Stimulated activated naive CD8-positive, alpha-beta T cell treated with anti-CD3 and anti-CD28 coated beads, Interleukin-15, amount 100 ng/mL, for 72 hours (primary cell): ENCODE data around the gene TRAPPC2L.

Source experiments
- ATAC-seq: fragments of 150-1000 bp; cut with Tn5 transposase; 2 replicates; pipeline ENCODE4 v1.10.0; 2021; ENCODE audit warnings: mild to moderate bottlenecking, moderate library complexity
- DNase-seq, 2 donors: peaks; one replicate each; pipeline ENCODE4 v3.0.0; 2021 to 2022
- H3K27ac Mint-ChIP-seq, 2 donors: one replicate each; pipeline ENCODE4 v1.8.0; 2022; ENCODE audit warnings: mild to moderate bottlenecking in 2 of 2, mixed read lengths in 2 of 2, moderate library complexity in 2 of 2
- H3K27me3 Mint-ChIP-seq: one replicate; pipeline ENCODE4 v1.8.0; 2022; ENCODE audit warnings: mixed read lengths
- H3K4me1 Mint-ChIP-seq: one replicate; pipeline ENCODE4 v1.8.0; 2022; ENCODE audit warnings: mild to moderate bottlenecking, mixed read lengths
- H3K4me3 Mint-ChIP-seq, 2 donors: one replicate each; pipeline ENCODE4 v1.8.0; 2022; ENCODE audit warnings: mild to moderate bottlenecking in 2 of 2, mixed read lengths in 2 of 2, moderate library complexity in 1 of 2
- H3K9me3 Mint-ChIP-seq, 2 donors: one replicate each; pipeline ENCODE4 v1.8.0; 2022; ENCODE audit warnings: mixed read lengths in 2 of 2

The TRAPPC2L gene

GRCh38 chr16:88906535-88907105, 49.7 kb downstream of the TRAPPC2L start:
- Mint-ChIP-seq H3K9me3 (no peaks in the 10 kb centered on the region), H3K27me3 (no peaks in the 10 kb centered on the region), H3K4me1 (peaks cover 8% of the 10 kb centered on the region), H3K27ac (no peak overlapping the region), H3K4me3 (no peak overlapping the region)
- ATAC-seq (no peak), DNase-seq (no peak)

- Mint-ChIP-seq H3K27ac (peak overlapping the region in 1 of 2 donors; percentile 39), H3K4me3 (no peak overlapping the region), H3K9me3 (no peaks in the 10 kb centered on the region), H3K4me1 (peaks cover 8% of the 10 kb centered on the region), H3K27me3 (no peaks in the 10 kb centered on the region)
- DNase-seq = no peak
- no peak for ATAC-seq
Observed at GRCh38 chr16:88907768-88908167, 50.8 kb downstream of the TRAPPC2L start.

GRCh38 chr16:88908307-88908706, 51.4 kb downstream of the TRAPPC2L start:
- H3K4me3 Mint-ChIP-seq = no peak overlapping the region
- no peaks in the 10 kb centered on the region for H3K9me3 Mint-ChIP-seq
- no peaks in the 10 kb centered on the region for H3K27me3 Mint-ChIP-seq
- DNase-seq (no peak), ATAC-seq (no peak)
- H3K4me1 Mint-ChIP-seq = peaks cover 8% of the 10 kb centered on the region
- H3K27ac Mint-ChIP-seq = no peak overlapping the region

GRCh38 chr16:88909431-88910210, 52.7 kb downstream of the TRAPPC2L start:
- peaks cover 7% of the 10 kb centered on the region for H3K27me3 Mint-ChIP-seq
- no peaks in the 10 kb centered on the region for H3K9me3 Mint-ChIP-seq
- H3K27ac Mint-ChIP-seq = peak overlapping the region in 1 of 2 donors; percentile 33
- no peak for DNase-seq
- peaks cover 8% of the 10 kb centered on the region for H3K4me1 Mint-ChIP-seq
- ATAC-seq = no peak
- H3K4me3 Mint-ChIP-seq = no peak overlapping the region

- Mint-ChIP-seq H3K27ac (no peak overlapping the region), H3K4me3 (no peak overlapping the region), H3K27me3 (peaks cover 7% of the 10 kb centered on the region), H3K4me1 (peaks cover 8% of the 10 kb centered on the region), H3K9me3 (no peaks in the 10 kb centered on the region)
- no peak for DNase-seq
- ATAC-seq = no peak
Observed at GRCh38 chr16:88910284-88911135, 53.6 kb downstream of the TRAPPC2L start.

- Mint-ChIP-seq H3K9me3 (no peaks in the 10 kb centered on the region), H3K4me1 (peaks cover under 1% of the 10 kb centered on the region), H3K27me3 (peaks cover 7% of the 10 kb centered on the region), H3K4me3 (no peak overlapping the region), H3K27ac (no peak overlapping the region)
- ATAC-seq = no peak
- DNase-seq = no peak
Observed at GRCh38 chr16:88911136-88911945, 54.4 kb downstream of the TRAPPC2L start.

- Mint-ChIP-seq H3K9me3 (no peaks in the 10 kb centered on the region), H3K27me3 (peaks cover 7% of the 10 kb centered on the region), H3K27ac (no peak overlapping the region), H3K4me3 (no peak overlapping the region), H3K4me1 (no peaks in the 10 kb centered on the region)
- no peak for DNase-seq
- ATAC-seq = no peak
Observed at GRCh38 chr16:88911946-88912310, 55.0 kb downstream of the TRAPPC2L start.
